B cell (primary cell): ENCODE results near the gene SMLR1.

ENCODE experiments used
- EZH2 ChIP-seq: IDR thresholded peaks from 2 replicates; pipeline ENCODE4 v1.6.1; 2012; ENCODE audit warnings: borderline replicate concordance, low read depth, mild to moderate bottlenecking, moderate library complexity, low read length; ENCODE audit not compliant: insufficient read depth, poor library complexity, severe bottlenecking
- TF ChIP-seq, protein P1 (sequence below): fragments of 200-600 bp; IDR thresholded peaks from one replicate; pipeline ENCODE4 v1.8.0; 2022; ENCODE audit warnings: antibody characterized with exemption, mild to moderate bottlenecking

DNA sequence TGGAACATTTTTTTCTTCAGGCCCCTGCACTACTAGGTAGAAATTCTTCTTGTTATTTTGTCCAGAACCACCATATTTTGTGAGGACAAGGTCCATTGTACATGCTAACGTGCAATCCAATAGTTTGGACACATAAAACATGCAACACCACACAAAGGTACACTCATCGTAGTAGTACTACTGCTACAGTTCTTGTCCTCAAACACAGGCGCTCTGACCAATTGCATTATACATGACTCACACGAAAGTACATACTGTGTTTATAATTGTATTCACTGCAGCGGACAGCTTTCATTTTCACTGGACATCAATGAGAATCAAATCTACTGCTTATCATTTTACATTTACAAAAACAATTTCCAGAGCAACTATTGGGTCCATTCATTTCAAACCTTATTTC is 15.3 kb upstream of the SMLR1 start:
- TF ChIP-seq, protein P1, sequence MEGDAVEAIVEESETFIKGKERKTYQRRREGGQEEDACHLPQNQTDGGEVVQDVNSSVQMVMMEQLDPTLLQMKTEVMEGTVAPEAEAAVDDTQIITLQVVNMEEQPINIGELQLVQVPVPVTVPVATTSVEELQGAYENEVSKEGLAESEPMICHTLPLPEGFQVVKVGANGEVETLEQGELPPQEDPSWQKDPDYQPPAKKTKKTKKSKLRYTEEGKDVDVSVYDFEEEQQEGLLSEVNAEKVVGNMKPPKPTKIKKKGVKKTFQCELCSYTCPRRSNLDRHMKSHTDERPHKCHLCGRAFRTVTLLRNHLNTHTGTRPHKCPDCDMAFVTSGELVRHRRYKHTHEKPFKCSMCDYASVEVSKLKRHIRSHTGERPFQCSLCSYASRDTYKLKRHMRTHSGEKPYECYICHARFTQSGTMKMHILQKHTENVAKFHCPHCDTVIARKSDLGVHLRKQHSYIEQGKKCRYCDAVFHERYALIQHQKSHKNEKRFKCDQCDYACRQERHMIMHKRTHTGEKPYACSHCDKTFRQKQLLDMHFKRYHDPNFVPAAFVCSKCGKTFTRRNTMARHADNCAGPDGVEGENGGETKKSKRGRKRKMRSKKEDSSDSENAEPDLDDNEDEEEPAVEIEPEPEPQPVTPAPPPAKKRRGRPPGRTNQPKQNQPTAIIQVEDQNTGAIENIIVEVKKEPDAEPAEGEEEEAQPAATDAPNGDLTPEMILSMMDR, result no peak
- TF ChIP-seq EZH2, result no peak
